T follicular helper cell (primary cell): ENCODE data around the gene SEC14L6.
A peak's percentile ranks its signal among the peaks of the same experiment; 100 is the strongest.

Source experiments
- DNase-seq: peaks from one replicate; pipeline ENCODE4 v3.0.0-alpha.2; 2020; ENCODE audit warnings: low read depth

The SEC14L6 gene

DNA sequence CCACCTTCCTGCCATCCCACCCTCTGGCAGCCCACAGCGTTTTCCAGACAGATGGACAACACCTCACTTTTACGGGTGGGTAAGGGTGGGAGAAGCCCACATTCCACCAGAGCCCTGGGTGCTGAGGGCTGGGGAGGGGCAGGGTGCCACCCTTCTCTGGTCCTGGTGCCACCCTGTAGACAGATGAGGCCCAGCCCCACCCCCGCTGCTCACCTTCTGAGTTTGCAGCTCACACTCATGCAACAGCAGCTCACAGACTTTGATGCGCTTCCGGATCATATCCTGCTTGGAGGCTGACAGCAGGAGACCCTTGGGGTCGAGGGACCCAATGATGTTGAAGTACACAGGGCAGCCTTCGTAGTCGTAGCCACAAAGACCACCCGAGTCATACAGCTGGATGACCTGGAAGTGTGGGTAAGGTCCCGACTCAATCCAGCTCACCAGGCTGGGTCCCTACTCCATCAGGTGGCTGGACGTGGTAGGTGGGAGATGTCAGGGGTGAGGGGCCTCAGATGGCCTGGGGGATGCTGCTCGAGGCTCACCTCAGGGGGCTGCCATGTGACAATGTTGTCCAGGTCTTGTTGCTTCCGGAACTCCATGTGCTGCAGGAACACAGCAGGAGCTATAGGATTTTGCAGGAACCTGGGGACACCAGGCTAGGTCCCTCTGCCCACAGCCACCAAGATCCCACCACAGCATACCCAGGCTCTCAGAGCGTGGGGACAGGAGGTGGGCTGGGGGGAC, 51.3 kb downstream of the SEC14L6 start:
- no peak for DNase-seq

DNA sequence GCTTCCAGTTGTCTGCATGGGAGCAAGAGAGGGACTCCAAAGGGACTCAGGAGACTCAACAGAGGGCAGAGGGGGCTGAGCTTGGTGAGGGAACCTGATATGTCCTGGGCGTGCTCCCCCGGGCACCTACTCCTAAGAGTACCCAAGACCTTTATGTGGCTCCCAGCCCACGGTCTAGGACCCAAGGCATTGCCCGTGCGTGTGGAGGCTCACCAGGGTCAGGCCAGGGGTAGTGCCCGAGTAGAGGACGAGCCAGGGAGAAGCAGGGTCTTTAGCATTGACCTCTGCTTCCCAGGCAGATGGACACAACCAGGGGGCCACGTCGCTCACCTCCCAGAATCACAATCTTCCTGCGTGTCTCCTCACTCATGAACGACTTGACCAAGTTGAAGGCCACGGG, 54.4 kb downstream of the SEC14L6 start:
- DNase-seq = no peak

- no peak for DNase-seq
Observed at GRCh38 chr22:30491381-30491780, 55.2 kb downstream of the SEC14L6 start.

- no peak for DNase-seq
Observed at GRCh38 chr22:30490399-30490798, 56.1 kb downstream of the SEC14L6 start.

DNA sequence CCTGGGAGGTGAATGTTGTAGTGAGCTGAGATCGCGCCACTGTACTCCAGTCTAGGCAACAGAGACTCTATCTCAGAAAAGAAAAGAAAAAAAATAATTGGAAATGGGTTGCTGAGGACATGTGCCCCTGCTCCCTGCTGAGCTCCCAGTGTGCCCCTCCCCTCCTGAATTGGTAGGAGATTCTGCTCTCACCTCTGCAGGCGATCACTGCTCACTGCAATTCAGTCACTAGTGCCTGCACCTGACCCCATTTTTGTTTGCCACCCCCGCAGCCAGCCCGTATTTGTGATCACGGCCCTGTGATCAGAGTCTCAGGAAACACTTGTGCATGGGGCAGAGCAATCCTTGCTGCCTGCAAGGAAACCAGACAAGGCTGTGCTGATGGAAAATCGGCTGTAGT, 58.4 kb downstream of the SEC14L6 start:
- DNase-seq = no peak

DNA sequence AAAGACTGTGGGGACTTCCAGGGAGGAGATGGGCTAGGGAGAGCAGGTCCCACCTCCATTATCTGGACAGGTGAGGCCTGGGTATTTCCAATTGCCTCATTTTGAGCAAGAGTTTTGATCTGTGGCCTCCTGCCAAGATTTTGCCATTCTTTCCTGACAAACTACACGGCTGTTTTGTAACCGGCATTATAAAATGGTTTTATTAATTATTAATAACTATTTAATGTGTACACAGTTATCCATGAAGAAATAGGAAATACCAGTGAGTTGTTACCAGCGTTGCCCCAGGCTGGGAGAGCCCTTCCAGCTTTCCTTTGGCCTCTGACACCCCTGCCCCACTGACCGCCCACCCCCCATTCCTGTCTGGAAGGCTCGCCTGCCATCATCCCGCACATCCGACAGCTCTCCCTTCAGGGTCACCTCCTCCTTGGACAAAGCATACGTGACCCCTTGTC, 59.9 kb downstream of the SEC14L6 start:
- DNase-seq = no peak

- DNase-seq = no peak
Observed at GRCh38 chr22:30486118-30486517, 60.4 kb downstream of the SEC14L6 start.

DNA sequence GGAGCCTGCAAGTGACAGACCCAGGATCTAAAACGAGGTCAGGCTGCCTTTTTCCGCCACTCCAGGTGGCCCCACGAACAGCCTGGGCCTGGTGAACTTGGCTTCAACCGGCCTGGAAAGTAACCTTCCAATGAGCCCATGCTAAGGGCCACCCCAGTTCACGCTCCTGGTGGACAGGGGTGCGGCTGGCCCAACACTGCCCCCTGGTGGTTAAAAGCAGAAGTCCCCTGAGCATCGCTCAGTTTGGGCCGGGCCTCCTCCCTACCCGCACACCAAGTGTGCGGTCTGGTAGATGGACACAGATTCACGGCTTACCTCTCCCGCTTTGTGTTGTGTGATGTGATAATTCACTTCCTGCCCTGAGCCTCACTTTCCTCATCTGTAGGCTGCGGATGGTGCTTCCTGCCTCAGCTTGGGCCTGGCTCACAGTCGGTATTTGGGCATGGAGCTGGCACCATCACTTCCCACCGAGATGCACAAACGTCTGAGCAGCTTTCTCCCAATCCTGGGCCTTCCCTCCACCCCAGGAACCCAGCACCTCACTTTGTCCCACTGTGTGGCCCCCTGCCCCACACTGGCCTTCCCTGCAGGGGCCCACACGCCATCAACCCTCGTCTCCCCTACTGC, 61.1 kb downstream of the SEC14L6 start:
- DNase-seq = peak; percentile 66

DNA sequence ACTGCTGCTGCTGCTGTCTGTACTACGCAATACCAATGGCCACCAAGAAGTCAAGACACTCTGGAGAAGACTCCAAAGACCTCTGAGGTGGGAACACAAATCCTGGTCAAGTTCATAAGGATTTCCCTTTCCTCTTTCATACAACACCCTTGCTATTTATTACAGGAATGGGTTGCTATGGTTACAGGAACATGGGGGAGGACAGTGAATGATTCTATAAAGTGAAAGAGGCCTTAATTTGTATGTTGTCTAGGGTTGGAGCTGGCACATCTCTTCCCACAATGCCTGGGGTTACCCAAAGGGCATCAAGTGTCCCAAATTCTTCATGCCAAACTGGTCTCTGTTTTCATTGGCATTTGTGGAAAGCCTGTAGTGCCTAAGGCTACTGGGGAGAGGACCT, 63.4 kb downstream of the SEC14L6 start:
- no peak for DNase-seq

DNA sequence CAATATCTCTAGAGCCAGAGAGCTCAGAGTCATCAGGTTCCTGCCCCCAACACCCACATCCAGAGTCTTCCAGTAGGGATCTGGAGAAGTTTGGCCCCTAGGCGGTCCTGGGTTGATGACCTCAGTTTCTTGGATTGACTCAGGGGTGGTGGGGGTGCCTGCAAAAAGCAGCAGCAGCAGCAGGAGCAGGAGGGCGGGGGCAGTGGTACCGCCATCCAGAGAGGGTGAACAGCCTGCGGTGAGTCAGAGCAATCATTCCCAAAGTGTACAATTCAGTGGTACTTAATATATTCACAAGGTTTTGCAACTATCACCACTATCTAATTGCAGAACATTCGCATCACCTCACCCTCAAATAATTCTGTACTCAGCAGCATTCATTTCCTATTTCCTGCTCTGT, 64.8 kb downstream of the SEC14L6 start:
- DNase-seq = no peak

GRCh38 chr22:30479981-30480380, 66.6 kb downstream of the SEC14L6 start:
- no peak for DNase-seq

GRCh38 chr22:30474683-30475424, 71.7 kb downstream of the SEC14L6 start:
- peak; percentile 40 for DNase-seq

DNA sequence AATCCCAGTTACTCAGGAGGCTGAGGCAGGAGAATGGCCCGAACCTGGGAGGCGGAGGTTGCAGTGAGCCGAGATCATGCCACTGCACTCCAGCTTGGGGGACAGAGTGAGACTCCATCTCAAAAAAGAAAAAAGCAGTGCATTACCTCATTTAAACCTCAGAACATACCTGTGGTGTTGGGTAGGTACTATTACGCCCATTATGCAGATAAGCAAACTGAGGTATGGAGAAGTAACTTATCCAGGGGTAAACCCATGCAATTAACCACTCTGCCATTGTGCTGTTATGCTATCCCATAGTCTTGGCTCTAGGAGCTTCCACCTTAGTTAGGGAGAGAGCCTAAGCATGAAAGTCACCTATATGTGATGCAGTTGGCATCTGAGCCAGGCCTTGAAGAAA, 72.4 kb downstream of the SEC14L6 start:
- DNase-seq = no peak

DNA sequence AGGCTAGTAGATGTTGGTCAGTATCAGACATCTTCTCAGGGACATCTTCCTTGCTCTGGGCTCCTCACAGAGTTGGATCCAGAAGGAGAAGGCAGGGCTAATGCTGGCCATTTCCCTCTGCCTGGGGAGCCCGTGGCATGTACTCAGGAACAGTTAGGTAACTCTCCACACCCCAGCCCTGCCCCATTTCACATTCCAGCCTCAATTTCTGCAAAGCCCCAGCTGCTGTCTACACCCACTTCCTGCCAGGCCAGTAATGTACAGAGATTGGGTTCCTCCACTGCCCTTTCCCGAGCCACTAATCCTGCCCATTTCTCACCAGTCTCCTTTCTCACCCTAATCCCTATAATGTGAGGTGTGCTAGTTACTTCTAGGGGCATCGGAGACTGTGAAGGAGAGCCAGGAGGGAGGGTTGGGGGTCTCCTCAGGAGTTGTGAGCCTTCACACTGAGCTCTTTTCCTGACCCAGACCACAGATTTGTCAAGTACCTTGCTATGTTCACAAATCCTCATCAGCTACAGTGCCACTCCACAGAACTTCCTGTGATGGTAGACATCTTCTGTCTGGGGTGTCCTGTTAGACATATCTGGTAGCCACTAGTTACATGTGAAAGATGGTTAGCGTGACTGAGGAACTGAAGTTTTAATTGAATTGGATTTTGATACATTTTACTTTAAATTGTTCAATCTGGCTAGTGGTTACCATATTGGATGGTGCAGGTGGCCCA, 73.4 kb downstream of the SEC14L6 start:
- DNase-seq = no peak
